Retinal pigment epithelial cell (primary cell): ENCODE measurements around the gene SHROOM2.

Experiments
- DNase-seq: peaks from one replicate; pipeline ENCODE4 v3.0.0-alpha.2; 2010; ENCODE audit warnings: low read depth
- H3K4me3 ChIP-seq: 2 replicates; pipeline ENCODE4 v1.5.1; 2011; ENCODE audit warnings: mild to moderate bottlenecking, low read length, control low read depth, moderate library complexity
- CTCF ChIP-seq: conservative IDR thresholded peaks from 2 replicates; pipeline ENCODE4 v1.5.1; 2011; ENCODE audit warnings: low read depth, low read length, control low read depth, inconsistent platforms

SHROOM2 gene

DNA sequence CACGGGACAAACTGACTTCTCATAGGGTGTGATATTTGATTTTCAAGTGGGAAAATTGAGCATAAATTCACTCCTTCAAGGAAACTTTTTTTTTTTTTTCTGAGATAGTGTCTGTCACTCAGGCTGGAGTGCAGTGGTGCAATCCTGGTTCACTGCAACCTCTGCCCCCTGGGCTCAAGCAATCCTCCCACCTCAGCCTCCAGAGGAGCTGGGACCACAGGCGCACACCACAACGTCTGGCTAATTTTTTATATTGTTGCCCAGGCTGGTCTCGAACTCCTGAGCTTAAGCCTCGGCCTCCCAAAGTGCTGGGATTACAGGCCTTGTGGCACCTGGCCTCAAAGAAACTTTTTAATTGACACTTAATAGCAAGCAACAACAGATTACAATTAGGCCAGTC lies 194.7 kb downstream of the SHROOM2 start:
- H3K4me3 ChIP-seq = no peak overlapping the region
- no peak for DNase-seq
- no peak for TF ChIP-seq CTCF

GRCh38 chrX:9983441-9983840 lies 197.2 kb downstream of the SHROOM2 start:
- no peak for TF ChIP-seq CTCF
- no peak for DNase-seq
- no peak overlapping the region for H3K4me3 ChIP-seq

DNA sequence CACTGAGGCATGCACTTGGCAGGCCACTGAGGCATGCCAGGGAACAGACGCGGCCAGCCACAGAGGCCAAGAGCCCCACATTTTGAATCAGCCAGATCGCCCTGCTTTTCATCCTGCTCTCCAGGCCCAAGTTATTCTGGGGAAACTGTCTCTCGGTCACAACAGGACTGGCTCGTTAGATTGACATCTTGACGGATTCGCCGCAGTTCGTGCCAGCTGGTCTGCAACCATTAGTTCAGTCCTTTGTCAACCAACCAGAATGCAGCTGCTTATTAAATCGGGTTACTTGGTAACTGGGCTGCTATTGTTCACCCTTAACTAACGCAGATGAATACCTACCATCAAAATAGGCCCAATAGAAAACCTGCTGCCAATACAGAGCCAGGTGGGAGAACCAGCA lies 197.6 kb downstream of the SHROOM2 start:
- H3K4me3 ChIP-seq = no peak overlapping the region
- no peak for TF ChIP-seq CTCF
- DNase-seq = no peak

- no peak for DNase-seq
- peak; percentile 49 for TF ChIP-seq CTCF
- no peak overlapping the region for H3K4me3 ChIP-seq
These were observed 202.5 kb downstream of the SHROOM2 start for GRCh38 chrX:9988762-9989161.

DNA sequence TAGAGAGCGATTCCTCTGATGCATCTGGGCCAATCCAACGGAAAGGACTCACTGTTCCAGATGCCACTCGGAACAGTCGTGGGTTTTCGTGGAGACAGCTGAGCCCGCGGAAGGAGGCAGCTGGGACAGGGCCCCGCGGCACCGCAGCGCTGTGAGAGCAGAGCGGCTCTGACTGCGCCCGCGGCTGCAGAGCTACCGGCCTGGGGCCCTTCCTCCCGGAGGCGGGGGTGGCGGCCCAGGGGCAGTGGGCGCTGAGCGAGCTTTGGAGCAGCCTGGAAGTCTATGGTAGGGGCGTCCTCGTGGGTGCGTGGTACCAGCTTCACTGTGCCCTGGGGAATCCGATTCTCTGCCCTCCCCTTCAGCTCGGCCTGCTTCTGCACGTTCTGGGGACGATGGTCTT lies 205.8 kb downstream of the SHROOM2 start:
- DNase-seq = no peak
- H3K4me3 ChIP-seq = no peak overlapping the region
- TF ChIP-seq CTCF = no peak

DNA sequence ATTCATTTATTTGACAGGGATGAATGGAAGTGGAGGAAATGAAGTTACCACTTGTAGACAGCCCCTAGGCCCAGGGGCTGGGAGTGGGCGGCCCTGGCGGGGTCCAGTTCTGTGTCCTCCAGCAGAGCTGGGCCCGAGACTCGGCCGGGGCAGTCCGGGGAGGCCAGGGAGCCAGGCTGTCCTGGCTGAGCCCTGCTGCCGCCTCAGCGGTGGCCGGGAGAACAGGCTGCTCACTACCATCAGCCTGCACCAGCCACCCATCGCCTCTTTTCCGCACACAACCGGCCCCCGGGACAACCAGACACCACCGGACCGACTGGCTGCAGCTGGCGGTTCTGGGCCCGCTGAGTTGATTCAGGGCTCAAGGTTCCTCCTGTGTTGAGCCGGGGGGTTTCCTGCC lies 206.5 kb downstream of the SHROOM2 start:
- TF ChIP-seq CTCF = no peak
- H3K4me3 ChIP-seq = no peak overlapping the region
- DNase-seq = no peak

DNA sequence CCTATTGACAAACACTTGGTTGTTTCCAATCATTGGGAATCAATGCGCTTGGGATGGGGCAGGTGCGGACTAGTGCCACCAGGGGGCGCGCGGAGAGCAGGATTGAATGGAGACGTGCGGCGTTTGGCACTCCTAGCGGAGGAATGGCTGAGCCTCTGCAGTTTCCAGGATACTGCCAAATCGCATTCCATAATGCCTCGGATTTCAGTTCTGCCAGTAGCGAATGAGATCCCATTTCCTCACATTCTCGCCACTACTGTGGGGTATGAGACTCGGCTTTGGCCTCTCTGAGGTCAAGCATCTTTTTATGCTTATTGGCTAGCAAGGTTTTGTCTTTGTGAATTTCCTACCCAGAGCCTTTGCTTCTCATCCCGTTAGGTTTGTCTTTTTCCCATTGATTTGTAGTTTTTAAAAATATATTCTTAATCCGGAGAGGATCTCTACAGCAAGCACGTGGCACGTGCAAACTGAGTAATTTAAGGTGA lies 209.7 kb downstream of the SHROOM2 start:
- peak; percentile 52 for DNase-seq
- H3K4me3 ChIP-seq = no peak overlapping the region
- TF ChIP-seq CTCF = peak; percentile 85
